ENCODE results near the gene WFS1.

The WFS1 gene

DNA sequence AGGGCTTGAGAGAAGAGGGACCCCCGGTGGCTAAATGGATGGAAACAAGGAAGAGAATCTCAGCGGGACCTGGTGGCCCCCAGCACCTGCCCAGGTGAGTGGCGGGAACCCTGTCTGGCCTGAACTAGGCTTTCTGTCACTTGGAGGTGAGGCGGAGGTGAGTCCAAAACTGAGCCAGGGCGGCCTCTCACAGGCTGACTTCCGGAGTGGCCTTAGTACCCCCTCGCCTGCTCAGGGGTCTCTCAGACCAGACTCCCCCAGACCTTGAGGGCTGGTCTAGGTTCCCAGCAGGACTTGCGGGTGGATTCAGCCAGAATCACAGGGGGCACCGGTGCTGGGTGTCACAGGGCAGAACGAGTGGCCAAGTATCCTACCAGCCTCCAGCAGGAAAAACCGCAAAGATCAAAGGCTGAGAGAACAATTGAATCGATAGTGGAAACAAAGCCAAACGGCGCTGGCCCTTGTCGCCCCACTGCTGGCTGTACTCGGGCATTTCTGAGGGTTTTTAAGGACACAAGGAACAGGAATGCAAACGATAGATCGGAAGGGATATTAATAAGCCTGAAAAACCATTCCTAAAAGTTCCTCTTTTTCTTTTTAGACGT, 67.8 kb downstream of the WFS1 start:
- Histone ChIP-seq H3K9me3 (no peaks in the 10 kb centered on the region), H3K4me3 (ENCODE audit: low read depth, low read length) (no peak overlapping the region), H3K4me1 (no peaks in the 10 kb centered on the region), H3K36me3 (no peaks in the 10 kb centered on the region), H3K27me3 (no peaks in the 10 kb centered on the region)
- TF ChIP-seq CTCF (IDR thresholded peaks at IDR 0.05; ENCODE audit: low read depth, low read length) = no peak
- DNase-seq = no peak

GRCh38 chr4:6338175-6338950, 68.7 kb downstream of the WFS1 start:
- no peak for DNase-seq
- no peak for TF ChIP-seq CTCF (IDR thresholded peaks at IDR 0.05; ENCODE audit: low read depth, low read length)
- no peaks in the 10 kb centered on the region for H3K27me3 ChIP-seq

GRCh38 chr4:6338951-6339817, 69.5 kb downstream of the WFS1 start:
- H3K4me3 ChIP-seq (ENCODE audit: low read depth, low read length) = no peak overlapping the region
- H3K9me3 ChIP-seq = no peaks in the 10 kb centered on the region
- H3K36me3 ChIP-seq = no peaks in the 10 kb centered on the region
- no peak for TF ChIP-seq CTCF (IDR thresholded peaks at IDR 0.05; ENCODE audit: low read depth, low read length)
- no peaks in the 10 kb centered on the region for H3K27me3 ChIP-seq
- peaks cover 7% of the 10 kb centered on the region; the same call in 1 of the 2 replicates for H3K4me1 ChIP-seq
- DNase-seq = no peak

More at GRCh38 chr4:6338175-6338950, 68.7 kb downstream of the WFS1 start:
- Histone ChIP-seq H3K36me3 (no peaks in the 10 kb centered on the region), H3K4me3 (ENCODE audit: low read depth, low read length) (no peak overlapping the region), H3K9me3 (no peaks in the 10 kb centered on the region), H3K4me1 (peaks cover 7% of the 10 kb centered on the region; the same call in 1 of the 2 replicates)

DNA sequence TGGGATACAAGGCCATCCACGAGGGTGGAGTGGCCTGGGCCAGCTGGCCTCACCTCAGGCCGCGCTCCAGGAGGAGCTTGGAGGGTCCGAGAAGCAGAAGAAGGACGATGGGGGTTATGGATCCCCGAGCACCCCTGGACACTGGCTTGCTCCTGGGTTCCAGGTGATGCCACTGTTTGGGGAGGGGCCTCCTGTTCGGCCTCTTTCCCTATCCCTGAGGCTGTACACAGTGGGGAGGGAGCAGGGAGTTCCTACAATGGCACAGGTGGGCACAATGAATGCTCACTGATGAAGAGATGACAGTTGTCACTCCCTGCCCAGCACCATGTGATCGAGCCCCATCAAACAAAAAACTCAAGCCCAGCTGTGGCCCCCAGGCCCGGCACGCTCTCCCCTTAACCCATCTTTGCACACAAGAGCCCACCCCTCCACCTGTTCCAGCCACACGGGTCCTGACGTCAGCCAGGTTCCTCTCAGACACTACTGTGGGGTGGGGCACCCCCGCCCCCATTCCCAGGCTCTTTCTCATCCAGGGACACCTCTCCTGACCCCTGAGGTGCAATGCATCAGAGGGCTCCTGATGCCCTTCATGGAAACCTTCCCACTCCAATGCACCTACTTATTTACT, 70.3 kb downstream of the WFS1 start:
- H3K27me3 ChIP-seq = no peaks in the 10 kb centered on the region
- peaks cover 7% of the 10 kb centered on the region; the same call in 1 of the 2 replicates for H3K4me1 ChIP-seq
- H3K4me3 ChIP-seq (ENCODE audit: low read depth, low read length) = no peak overlapping the region
- H3K36me3 ChIP-seq = no peaks in the 10 kb centered on the region
- TF ChIP-seq CTCF (IDR thresholded peaks at IDR 0.05; ENCODE audit: low read depth, low read length) = no peak
- no peak for DNase-seq
- no peaks in the 10 kb centered on the region for H3K9me3 ChIP-seq

DNA sequence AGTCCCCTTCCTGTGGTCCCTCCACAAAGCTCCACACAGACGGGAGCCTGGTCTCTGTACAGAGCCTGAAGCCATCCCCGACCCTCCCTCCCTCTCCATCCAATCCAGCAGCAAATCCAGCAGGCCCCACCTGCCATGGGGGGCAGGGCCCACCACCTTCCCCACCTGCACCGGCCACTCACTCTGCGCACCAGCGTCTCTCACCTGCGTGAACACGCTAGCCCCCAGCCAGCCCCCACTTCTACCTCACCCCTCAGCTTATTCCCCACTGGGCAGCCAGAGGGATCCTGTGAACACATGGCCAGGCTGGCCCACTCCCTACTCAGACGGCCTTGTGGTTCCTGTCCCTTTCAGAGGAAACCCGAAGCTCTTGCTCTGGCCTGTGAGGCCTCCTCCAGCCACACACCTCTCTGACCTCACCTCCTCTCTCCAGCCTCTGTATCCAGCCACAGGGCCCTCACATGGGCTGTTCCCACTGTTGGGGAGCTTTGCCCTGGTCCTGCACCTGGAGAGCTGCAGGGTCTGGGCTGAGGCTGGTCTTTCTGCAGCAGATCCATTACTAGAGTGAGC, 70.9 kb downstream of the WFS1 start:
- Histone ChIP-seq H3K4me1 (peaks cover 7% of the 10 kb centered on the region; the same call in 1 of the 2 replicates), H3K4me3 (ENCODE audit: low read depth, low read length) (no peak overlapping the region), H3K9me3 (no peaks in the 10 kb centered on the region), H3K36me3 (no peaks in the 10 kb centered on the region), H3K27me3 (no peaks in the 10 kb centered on the region)
- no peak for DNase-seq
- TF ChIP-seq CTCF (IDR thresholded peaks at IDR 0.05; ENCODE audit: low read depth, low read length) = no peak

All from BE2C (cell line).